ENCODE results near the gene NOS2.

- TF ChIP-seq, protein P1, sequence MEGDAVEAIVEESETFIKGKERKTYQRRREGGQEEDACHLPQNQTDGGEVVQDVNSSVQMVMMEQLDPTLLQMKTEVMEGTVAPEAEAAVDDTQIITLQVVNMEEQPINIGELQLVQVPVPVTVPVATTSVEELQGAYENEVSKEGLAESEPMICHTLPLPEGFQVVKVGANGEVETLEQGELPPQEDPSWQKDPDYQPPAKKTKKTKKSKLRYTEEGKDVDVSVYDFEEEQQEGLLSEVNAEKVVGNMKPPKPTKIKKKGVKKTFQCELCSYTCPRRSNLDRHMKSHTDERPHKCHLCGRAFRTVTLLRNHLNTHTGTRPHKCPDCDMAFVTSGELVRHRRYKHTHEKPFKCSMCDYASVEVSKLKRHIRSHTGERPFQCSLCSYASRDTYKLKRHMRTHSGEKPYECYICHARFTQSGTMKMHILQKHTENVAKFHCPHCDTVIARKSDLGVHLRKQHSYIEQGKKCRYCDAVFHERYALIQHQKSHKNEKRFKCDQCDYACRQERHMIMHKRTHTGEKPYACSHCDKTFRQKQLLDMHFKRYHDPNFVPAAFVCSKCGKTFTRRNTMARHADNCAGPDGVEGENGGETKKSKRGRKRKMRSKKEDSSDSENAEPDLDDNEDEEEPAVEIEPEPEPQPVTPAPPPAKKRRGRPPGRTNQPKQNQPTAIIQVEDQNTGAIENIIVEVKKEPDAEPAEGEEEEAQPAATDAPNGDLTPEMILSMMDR (IDR thresholded peaks at IDR 0.05): no peak
- TF ChIP-seq POLR2AphosphoS5 (IDR thresholded peaks at IDR 0.05): no peak
- TF ChIP-seq POLR2A (IDR thresholded peaks at IDR 0.05): no peak
Measured at GRCh38 chr17:27845264-27846041, 45.1 kb upstream of the NOS2 start.
